ENCODE data around the gene RASA3. TPM values are rescaled to one million over a fixed set of nuclear protein-coding genes. Genes with fewer than 3 reads are reported as not detected.

RASA3 gene
- total and polyA plus RNA-seq, 2 of the 8 experiments (the other 6 are each of a cell fraction or from before 2014, with no cell fraction given): 7.5 to 21.9 TPM

GRCh38 chr13:113938246-113938645 is 194.2 kb downstream of the RASA3 start:
- Histone ChIP-seq H3K79me2 (ENCODE audit: control insufficient read depth in 1 of 2, insufficient read depth in 2 of 2, low read length in 2 of 2) (no peaks in the 10 kb centered on the region), H3K4ac (replicated peaks; ENCODE audit: insufficient read length, low read depth, low read length) (no peak overlapping the region), H3K4me3 (ENCODE audit: extremely low read depth in 1 of 4, insufficient read depth in 2 of 4, low read depth in 3 of 4, low read length in 4 of 4) (no peak overlapping the region), H4K5ac (ENCODE audit: insufficient read length, low read depth, low read length) (no peak overlapping the region), H3K9ac (replicated peaks in 1 of 4; ENCODE audit: extremely low read depth in 1 of 4, low read depth in 3 of 4, low read length in 3 of 4) (no peak overlapping the region), H4K20me1 (replicated peaks in 1 of 2; ENCODE audit: control insufficient read depth in 1 of 2, insufficient read depth in 2 of 2, low read length in 2 of 2) (peaks cover 0 to 2% of the 10 kb centered on the region in 2 experiments), H4K8ac (ENCODE audit: extremely low read depth, insufficient read depth, low read length) (no peak overlapping the region), H3K4me2 (ENCODE audit: insufficient read depth in 1 of 2, low read depth in 2 of 2, low read length in 2 of 2) (no peak overlapping the region), H3K56ac (replicated peaks; ENCODE audit: insufficient read length, low read depth, low read length) (no peak overlapping the region), H3K36me3 (ENCODE audit: control insufficient read depth in 2 of 4, insufficient read depth in 4 of 4, low read length in 3 of 4) (no peaks in the 10 kb centered on the region), H3K27me3 (replicated peaks in 1 of 4; ENCODE audit: control insufficient read depth in 3 of 4, extremely low read depth in 1 of 4, insufficient read depth in 3 of 4, low read length in 3 of 4) (no peaks in the 10 kb centered on the region; a peak in 1 of 7 replicates), H3K18ac (ENCODE audit: extremely low read depth, low read length) (no peak overlapping the region), H2BK5ac (ENCODE audit: low read depth, low read length) (no peak overlapping the region), H2BK12ac (ENCODE audit: low read depth, low read length) (no peak overlapping the region), H3K79me1 (ENCODE audit: low read depth, low read length) (no peaks in the 10 kb centered on the region), H2AFZ (ENCODE audit: low read length) (no peak overlapping the region), H2BK15ac (ENCODE audit: low read length) (no peak overlapping the region), H3K14ac (ENCODE audit: insufficient read length) (no peak overlapping the region), H2AK5ac (ENCODE audit: low read depth, low read length) (no peak overlapping the region), H3K23ac (ENCODE audit: insufficient read length) (no peak overlapping the region), H2BK20ac (ENCODE audit: low read length) (no peak overlapping the region), H4K91ac (replicated peaks; ENCODE audit: insufficient read length, low read length) (no peak overlapping the region), H2BK120ac (replicated peaks; ENCODE audit: low read depth, low read length) (no peak overlapping the region), H3K9me3 (ENCODE audit: insufficient read depth in 2 of 2, low read depth in 1 of 2, low read length in 1 of 2) (no peaks in the 10 kb centered on the region), H3K4me1 (replicated peaks in 1 of 4; ENCODE audit: control insufficient read depth in 3 of 4, insufficient read depth in 4 of 4, low read length in 3 of 4) (peaks cover 0 to 2% (median 0%) of the 10 kb centered on the region in 4 experiments; a peak in 3 of 7 replicates), H3K27ac (ENCODE audit: low read depth, low read length) (no peak overlapping the region), H3K23me2 (ENCODE audit: low read depth, low read length) (no peaks in the 10 kb centered on the region)
- 86% methylated on average over 6 of the region's 7 CpGs; no CpG with 5 or more reads in 1 of the 2 experiments for WGBS, 2 experiments (ENCODE audit: extremely low coverage in 1 of 2, insufficient coverage in 1 of 2, insufficient read length in 1 of 2, insufficient replicate concordance in 2 of 2, low coverage in 1 of 2, low lambda C conversion rate in 2 of 2, missing lambda C conversion rate in 1 of 2)
- DNase-seq (ENCODE audit: low read depth in 1 of 2, low spot score in 2 of 2) (no peak), FAIRE-seq (no peak)
- POLR2A ChIA-PET (ENCODE audit: partially characterized antibody): interaction anchor here (1.0 kb wide), 1 partner anchor 10 kb away, joined by 3 read pairs; no protein-coding TSS in a partner anchor
- CTCF ChIA-PET (ENCODE audit: partially characterized antibody): interaction anchor here (1.4 to 3.3 kb wide), 2 partner anchors 10 to 94 kb away, joined by 3 to 13 read pairs; no protein-coding TSS in a partner anchor
- TF ChIP-seq BCL11A (IDR thresholded peaks at IDR 0.05; ENCODE audit: low read depth in 2 of 2, low read length in 2 of 2): no peak
- no peak for TF ChIP-seq SRF (IDR thresholded peaks at IDR 0.05; ENCODE audit: low read depth, low read length)
- no peak for TF ChIP-seq CTCF (IDR thresholded peaks at IDR 0.05; ENCODE audit: control extremely low read depth in 1 of 3, insufficient read depth in 1 of 3, low read depth in 1 of 3, low read length in 3 of 3)
- TF ChIP-seq NANOG (IDR thresholded peaks at IDR 0.05; ENCODE audit: insufficient read depth, low read depth, low read length, poor library complexity, severe bottlenecking): no peak
